Measurements from ENCODE around the gene TCOF1.

Gene TCOF1

GRCh38 chr5:150391986-150392385 is 34.5 kb downstream of the TCOF1 start:
- DNase-seq, result no peak

DNA sequence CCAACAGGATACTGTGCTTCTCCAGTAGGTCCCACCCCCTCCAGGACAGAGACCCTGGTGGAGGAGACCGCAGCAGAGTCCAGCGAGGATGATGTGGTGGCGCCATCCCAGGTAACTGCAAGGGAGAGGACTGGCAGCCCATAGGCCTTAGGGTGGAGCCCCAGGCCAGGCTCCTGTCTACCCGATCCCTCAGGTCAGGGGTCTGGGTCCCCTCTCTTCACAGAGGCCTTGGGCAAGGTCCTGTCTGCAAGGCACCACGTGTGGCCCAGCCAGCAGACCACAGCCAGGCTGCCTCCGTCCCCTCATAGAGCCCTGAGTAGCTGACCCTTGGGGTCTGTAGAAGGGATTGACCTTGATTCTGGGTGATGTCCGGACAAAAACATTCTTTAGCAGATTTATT is 35.2 kb downstream of the TCOF1 start:
- no peak for DNase-seq

GRCh38 chr5:150393096-150393645 is 35.7 kb downstream of the TCOF1 start:
- DNase-seq, result no peak

DNA sequence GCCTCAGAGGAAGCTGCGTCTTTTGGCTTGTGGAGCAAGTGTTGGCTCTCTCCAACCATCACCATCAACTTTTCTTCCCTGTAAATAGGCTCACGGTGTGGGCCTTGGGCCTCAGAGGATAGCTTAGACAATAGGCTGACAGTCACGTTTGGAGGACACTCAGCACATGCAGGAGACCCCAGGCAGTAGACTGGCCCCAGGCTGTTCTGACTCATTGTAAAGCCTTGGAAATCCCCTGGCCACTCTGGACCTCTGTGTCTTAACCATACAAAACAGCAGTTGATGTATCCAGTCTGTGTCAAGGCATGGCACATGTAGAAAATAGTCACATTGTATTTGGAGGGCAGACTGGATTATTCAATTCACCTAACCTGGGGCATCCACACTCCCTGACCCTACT is 36.6 kb downstream of the TCOF1 start:
- no peak for DNase-seq

DNA sequence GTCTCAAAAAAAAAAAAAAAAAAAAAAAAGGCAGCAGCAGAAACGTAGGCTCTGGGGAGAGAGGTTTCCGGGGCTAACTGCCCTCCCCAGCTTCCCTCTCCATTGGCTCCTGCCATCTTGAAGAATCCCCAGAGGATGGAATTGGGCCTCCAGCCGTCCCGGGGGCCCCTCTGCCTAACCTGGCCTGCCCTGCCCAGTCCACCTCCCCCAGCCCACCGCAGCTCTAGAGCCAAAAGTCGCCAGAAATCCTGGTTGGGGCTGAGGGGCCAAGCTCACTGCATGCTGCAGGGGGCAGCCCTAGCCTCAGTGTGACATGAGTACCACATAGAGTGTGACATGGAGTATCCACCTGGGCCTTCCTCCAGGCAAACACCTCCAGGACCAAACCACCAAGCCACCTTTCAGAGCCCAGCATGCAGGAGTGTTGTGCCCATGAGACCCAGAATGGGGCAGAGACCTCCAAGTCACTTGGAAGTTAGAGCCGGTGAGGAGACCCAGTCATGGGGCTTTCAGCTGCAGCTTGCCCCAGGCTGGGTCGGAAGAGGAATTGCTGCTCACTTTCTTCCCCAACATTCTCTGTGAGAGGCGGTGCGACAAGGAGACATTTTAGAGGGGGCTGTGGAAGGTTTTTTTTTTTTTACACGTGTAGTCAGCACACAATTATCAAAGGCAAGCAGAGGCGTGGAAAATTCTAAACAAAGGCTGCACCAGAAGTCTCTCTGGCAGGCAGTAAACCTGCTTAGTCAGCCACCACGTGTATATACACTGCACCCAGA is 37.6 kb downstream of the TCOF1 start:
- DNase-seq, result no peak

DNA sequence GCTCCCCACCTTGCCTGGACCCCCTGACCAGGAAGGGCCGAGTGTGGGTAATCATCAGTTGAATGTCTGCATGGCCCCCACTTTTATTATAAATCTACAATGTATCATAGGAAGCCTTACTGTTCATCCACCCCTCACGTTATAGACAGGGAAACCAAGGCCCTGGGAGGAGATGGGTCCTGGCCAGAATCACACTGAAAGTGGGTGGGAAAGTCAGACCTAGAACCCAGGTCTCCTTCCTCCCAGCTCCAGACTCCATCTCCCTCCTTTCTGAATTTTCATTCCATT is 38.1 kb downstream of the TCOF1 start:
- DNase-seq, result no peak

DNA sequence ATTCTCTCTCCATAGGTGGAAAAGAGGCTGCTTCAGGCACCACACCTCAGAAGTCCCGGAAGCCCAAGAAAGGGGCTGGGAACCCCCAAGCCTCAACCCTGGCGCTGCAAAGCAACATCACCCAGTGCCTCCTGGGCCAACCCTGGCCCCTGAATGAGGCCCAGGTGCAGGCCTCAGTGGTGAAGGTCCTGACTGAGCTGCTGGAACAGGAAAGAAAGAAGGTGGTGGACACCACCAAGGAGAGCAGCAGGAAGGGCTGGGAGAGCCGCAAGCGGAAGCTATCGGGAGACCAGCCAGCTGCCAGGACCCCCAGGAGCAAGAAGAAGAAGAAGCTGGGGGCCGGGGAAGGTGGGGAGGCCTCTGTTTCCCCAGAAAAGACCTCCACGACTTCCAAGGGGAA is 38.8 kb downstream of the TCOF1 start:
- no peak for DNase-seq

DNA sequence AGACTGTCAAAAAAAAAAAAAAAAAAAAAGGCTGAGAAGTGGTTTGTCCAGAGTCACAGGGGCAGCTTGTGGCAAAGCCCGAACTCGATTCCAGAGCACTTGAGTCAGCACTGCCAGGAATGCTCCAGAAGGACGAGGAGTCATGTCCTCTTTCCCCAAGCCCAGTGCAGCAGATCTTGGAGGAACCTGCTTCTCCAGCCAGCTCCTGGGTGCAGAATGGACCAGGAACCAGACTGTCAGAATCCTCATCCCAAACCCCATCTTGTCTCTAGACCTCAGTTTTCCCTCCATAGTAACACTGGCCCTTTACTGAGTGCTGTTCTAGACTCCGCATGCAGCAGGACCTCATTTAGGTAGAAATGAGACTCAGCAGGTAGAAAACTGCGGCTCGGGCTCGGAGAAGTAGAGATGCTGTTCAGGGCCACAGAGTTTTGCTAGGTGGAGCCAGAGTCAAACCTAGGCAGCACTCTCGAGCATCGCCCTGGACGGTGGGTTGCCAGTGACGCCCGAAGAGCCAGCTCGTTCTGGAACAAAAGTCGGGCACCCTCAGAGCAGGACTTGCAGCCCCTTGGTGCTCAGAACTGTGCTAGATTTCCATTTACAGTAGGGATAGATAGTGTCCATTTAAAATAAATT is 39.8 kb downstream of the TCOF1 start:
- no peak for DNase-seq

DNA sequence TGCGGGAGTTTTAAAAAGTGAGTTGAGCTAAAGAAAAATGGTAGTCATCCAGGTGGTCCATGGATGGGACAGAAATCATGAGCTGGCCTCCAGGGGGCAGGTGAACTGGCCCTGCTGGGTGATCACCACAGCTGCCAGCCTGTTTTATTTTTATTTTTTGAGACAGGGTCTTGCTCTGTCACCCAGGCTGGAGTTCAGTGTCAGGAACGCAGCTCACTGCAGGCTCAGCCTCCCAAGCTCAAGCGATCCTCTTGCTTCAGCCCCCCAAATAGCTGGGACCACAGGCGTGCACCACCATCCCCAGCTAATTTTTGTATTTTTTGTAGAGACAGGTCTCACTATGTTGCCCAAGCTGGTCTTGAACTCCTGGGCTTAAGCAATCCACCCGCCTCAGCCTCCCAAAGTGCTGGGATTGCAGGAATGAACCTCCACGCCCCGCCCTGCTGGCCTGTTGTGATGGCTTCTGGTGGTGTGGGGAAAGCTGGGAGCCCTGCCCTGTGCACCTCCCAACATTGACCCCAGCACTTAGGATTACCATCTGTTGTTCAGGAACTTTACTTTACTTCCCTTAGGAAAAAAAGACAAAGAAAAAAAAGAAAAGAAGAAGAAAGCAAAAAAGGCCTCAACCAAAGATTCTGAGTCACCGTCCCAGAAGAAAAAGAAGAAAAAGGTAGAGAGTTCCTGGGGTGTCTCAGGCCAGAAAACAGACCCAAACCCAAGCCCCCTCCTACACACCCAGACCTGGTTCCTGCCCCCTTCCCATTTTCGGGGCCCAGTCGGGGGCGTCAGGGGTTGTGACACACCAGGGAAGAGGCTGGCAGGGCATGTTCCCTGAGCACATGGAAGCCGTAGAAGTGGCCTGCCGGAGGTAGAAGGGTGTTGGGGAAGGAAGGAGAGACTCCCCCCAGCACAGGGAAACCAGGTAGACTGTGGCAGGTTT is 40.6 kb downstream of the TCOF1 start:
- no peak for DNase-seq

DNA sequence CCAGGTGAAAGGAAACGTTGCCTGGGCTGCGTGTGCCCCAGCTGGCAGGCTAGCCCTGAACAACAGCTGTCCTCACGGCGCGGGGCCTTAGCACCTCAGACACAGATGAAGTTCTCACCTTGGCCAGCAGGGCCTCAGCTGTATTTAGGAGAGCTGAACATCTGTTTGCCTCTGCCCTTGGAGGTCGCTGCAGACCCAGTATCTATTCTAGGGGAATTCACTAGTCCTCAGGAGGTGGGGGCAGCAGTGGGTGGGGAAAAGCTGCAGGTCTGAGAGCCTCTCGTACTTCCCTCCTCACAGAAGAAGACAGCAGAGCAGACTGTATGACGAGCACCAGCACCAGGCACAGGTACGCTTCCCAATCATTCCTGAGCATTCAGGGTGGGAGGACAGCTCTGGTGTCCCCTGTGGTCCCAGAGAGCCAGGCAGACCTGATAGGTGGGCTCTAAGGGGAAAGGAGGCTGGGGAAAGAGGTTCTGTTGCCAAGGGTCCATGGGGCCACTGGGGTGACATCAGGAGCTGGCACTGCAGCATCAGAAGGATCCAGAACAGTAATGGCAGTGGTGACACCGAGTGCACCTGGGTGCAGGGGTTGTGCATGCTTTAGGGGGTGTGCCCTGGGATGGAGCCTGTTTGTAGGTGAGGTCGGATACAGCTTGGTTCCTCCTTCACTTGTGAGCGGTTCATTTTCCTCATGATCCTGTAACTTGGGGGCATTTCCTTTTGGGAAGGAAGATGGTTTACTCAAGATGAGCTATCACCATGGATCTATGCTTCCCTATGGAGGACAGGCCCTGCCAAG is 41.4 kb downstream of the TCOF1 start:
- no peak for DNase-seq

GRCh38 chr5:150399524-150400211 is 42.2 kb downstream of the TCOF1 start:
- no peak for DNase-seq

GRCh38 chr5:150400316-150401075 is 43.0 kb downstream of the TCOF1 start:
- no peak for DNase-seq

- no peak for DNase-seq
Measured at GRCh38 chr5:150401076-150401375, 43.5 kb downstream of the TCOF1 start.

- DNase-seq, result no peak
Measured at GRCh38 chr5:150401376-150402228, 44.1 kb downstream of the TCOF1 start.

DNA sequence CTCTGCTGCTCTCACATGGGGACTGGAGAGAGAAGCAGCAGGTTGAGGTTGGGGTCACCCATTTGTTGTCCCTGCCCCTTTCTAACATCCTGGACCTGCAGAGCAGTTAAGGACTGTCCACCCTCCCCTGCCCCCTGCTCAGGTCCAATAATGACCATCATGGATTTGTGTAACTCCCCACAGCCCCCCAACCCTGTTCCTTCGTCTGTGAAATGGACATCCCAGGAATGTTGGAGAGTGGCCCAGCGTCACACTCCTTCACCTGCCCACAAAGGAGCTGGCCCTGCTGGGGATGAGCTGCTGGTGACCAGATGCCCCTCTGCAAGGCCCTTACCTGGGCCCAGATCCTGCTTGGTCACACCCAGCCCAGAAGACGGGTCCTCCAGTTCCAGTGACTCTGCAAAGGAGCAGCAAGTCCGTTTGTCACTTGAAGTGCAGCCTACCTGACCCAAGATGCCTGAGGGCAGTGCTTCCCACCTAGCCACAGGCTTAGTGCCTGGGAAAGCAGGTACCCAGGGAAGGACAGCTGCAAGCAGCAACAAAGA is 44.8 kb downstream of the TCOF1 start:
- no peak for DNase-seq

DNA sequence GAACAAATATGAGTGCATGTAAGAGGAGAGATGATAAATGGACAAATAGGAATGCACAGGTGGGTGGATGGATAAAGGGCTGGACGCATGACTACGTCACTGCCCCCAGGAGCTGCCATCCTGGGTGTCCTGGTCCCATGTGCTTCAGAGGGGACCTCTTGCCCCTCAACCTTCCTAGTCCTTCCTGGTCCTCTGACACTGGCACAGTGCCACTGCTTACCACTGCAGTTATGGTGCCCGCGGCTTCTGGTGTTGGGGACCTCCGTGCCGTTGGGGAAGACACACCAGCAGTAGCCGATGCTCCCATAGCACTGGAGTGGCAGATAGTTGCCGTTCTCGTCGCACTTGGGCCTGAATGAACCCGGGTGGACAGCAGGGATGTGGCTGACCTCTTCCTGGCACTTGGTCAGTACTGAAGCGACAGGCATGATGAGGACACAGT is 45.4 kb downstream of the TCOF1 start:
- DNase-seq, result no peak

- DNase-seq, result no peak
Measured at GRCh38 chr5:150404121-150404520, 46.6 kb downstream of the TCOF1 start.

DNA sequence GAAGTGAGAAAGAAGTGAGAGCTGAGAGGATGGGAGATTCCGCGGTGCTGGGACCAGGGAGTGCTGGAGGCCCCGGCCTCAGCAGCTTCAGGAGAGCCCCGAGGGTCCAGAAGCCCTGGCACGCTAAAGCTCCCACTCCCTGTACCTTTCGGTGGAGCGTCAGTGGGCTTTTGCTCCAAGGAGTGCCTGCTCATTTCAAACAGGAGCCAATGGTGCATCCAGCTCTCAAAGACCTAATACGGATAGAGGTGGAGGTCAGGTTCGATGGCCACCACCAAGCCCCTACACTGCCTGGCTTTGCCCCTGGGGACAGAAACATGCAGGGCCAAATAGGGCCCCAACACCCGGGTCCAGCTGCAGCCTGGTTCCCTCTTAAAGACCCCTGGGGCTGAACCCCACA is 47.0 kb downstream of the TCOF1 start:
- no peak for DNase-seq

GRCh38 chr5:150404941-150405816 is 47.7 kb downstream of the TCOF1 start:
- no peak for DNase-seq
